ENCODE results near the gene HCK. TPM values are rescaled to one million over a fixed set of nuclear protein-coding genes. Genes with fewer than 3 reads are reported as not detected.

HCK gene
- total and polyA plus RNA-seq, 9 of the 15 experiments (the other 6 are each of a cell fraction or from before 2014, with no cell fraction given), result 0.09 to 0.51 (median 0.27) TPM; not detected in 6

- TF ChIP-seq, protein P1, sequence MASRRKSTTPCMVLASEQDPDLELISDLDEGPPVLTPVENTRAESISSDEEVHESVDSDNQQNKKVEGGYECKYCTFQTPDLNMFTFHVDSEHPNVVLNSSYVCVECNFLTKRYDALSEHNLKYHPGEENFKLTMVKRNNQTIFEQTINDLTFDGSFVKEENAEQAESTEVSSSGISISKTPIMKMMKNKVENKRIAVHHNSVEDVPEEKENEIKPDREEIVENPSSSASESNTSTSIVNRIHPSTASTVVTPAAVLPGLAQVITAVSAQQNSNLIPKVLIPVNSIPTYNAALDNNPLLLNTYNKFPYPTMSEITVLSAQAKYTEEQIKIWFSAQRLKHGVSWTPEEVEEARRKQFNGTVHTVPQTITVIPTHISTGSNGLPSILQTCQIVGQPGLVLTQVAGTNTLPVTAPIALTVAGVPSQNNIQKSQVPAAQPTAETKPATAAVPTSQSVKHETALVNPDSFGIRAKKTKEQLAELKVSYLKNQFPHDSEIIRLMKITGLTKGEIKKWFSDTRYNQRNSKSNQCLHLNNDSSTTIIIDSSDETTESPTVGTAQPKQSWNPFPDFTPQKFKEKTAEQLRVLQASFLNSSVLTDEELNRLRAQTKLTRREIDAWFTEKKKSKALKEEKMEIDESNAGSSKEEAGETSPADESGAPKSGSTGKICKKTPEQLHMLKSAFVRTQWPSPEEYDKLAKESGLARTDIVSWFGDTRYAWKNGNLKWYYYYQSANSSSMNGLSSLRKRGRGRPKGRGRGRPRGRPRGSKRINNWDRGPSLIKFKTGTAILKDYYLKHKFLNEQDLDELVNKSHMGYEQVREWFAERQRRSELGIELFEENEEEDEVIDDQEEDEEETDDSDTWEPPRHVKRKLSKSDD (conservative IDR thresholded peaks at IDR 0.05; ENCODE audit: low read length), result peak; percentile 98
- TF ChIP-seq RUNX1 (IDR thresholded peaks at IDR 0.05; ENCODE audit: low read depth), result peak; percentile 64; the same call in 1 of the 2 replicates
- TF ChIP-seq SP1 (CRISPR knock-in tag; IDR thresholded peaks at IDR 0.05), result peak; percentile 78; the same call in 1 of the 2 replicates
- TF ChIP-seq BMI1 (IDR thresholded peaks at IDR 0.05; ENCODE audit: low read length), result peak; percentile 21; the same call in 1 of the 2 replicates
- TF ChIP-seq MED1 (CRISPR knock-in tag; IDR thresholded peaks at IDR 0.05; ENCODE audit: borderline replicate concordance), result no peak
- TF ChIP-seq PCBP1 (IDR thresholded peaks at IDR 0.05; ENCODE audit: low read depth, low read length, poor library complexity, severe bottlenecking), result no peak
- TF ChIP-seq ILK (tag; IDR thresholded peaks at IDR 0.05; ENCODE audit: borderline replicate concordance, low read depth), result no peak
- TF ChIP-seq RBM34 (IDR thresholded peaks at IDR 0.05; ENCODE audit: borderline replicate concordance, insufficient read depth, low read length), result no peak
- TF ChIP-seq RFX1 (IDR thresholded peaks at IDR 0.05), result peak; percentile 93
- peak; percentile 99 for TF ChIP-seq NFRKB (IDR thresholded peaks at IDR 0.05; ENCODE audit: low read depth)
- TF ChIP-seq ZNF239 (CRISPR knock-in tag; IDR thresholded peaks at IDR 0.05), result 0 out of 2 replicates have a peak, but pooled peaks have one; percentile 31
- no peak; the same call in 1 of the 2 replicates for TF ChIP-seq STAT5A (IDR thresholded peaks at IDR 0.05; ENCODE audit: borderline replicate concordance, low read length)
- 0 out of 2 replicates have a peak, but pooled peaks have one; percentile 32 for TF ChIP-seq THAP12 (CRISPR knock-in tag; IDR thresholded peaks at IDR 0.05)
- peak; percentile 90 for TF ChIP-seq TBP (optimal IDR thresholded peaks at IDR 0.05; ENCODE audit: low read depth, low read length)
- TF ChIP-seq PHF20 (IDR thresholded peaks at IDR 0.05; ENCODE audit: partially characterized antibody), result peak; percentile 94
Observed at GRCh38 chr20:32109392-32110172, 57.5 kb downstream of the HCK start, which contains the start of gene TM9SF4 (continued).

Measured in K562 (cell line).